Colon (tissue), 2 donors: ENCODE data around the gene ITPR2.
"Not testable (repeated sequence)": the region's sequence is repeated elsewhere in the genome, so short reads cannot be mapped to it uniquely, and the experiment has no call there.

Experiments used
- FAIRE-seq: peaks from 2 replicates; lab custom pipeline; 2012; peaks lifted over from hg19 to GRCh38; lab: Jason Lieb, UNC
- donor health status: control.
- donor health status: control.

Gene ITPR2

DNA sequence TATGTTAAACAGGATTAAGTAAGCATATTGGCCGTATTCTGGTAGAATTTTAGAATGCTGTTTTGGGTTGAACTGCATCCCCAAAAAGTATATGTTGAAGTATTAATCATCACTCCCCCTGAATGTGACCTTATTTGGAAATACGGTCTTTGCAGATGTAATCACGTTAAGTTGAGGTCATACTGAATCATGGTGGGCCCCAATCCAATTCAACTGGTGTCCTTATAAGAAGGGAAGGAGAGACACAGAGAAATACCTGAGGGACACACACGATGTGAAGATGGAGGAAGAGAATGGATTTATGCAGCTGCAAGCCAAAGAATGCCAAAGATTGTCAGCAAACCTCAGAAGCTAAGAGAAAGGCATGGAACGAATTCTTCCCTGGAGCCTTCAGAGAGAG lies 268.6 kb downstream of the ITPR2 start:
- FAIRE-seq, result no peak

DNA sequence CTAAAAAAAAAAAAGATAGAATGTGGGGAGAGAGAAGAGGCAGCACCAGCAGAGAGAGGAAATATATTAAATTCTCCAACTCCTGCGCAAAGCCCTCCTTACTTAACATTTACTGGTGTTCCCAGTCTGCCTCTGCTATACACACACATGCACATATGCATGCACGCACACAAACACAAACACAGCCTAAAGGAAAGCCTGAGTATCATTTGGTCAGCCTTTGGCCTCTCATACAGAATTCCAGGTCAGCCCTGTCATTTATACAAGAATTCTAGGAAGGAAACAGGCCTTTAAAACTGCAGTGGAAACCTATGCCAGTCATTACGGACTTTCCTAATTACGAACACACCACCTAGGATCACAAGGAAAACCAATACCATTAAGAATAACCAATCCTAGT lies 269.4 kb downstream of the ITPR2 start:
- no peak for FAIRE-seq

DNA sequence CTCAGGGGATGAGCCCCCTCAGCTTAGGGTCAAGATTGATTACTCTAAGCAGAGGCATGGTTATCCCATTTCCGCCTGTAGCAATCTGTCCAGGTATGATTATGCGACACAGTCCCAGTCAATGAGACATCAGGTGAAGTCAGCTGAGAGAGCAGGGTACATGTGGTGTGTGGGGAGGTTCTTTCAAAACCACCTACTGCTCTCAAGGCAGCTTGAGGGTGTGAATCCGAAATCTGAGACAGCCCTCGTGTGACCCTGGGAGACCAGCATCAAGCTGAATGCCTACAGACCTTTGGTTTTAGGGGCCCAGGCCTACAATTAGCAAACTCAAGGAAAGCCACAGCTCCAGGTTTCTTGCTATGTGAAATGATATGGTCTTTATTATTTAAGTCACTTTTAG lies 275.7 kb downstream of the ITPR2 start:
- no peak for FAIRE-seq

DNA sequence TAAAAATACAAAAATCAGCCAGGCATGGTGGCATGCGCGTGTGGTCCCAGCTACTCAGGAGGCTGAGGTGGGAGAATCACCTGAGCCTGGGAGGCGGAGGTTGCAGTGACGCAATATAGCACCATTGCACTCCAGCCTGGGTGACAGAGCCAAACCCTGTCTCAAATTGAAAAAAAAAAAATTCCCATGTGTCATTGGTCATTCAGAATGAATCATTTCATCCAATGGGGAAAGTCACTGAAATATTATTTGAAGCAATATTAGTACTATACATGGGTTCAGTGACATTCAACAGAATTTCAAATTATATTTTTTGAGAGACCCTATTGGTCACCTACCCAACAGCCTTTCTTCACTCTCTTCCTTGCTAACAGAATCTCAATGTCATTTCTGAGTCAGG lies 276.1 kb downstream of the ITPR2 start:
- no peak for FAIRE-seq

DNA sequence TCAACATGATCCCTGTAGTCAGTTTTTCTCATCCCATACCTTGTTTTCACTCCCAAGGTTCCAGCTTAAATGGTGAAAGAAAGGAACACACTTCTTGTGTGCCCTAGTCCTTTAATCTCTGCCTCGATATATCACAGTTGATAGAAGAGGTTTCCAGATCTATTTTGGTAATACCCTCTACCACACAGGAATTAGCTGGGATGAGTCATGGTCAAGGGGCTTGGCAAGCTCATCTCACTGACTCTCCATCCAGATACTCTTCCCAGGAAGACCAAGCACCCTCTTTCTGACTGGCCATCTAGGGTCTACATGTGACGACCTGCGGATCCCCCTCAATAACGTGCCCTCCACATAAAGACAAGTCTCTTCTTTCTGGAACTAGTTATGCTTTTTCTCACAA lies 277.9 kb downstream of the ITPR2 start:
- FAIRE-seq, result no peak

DNA sequence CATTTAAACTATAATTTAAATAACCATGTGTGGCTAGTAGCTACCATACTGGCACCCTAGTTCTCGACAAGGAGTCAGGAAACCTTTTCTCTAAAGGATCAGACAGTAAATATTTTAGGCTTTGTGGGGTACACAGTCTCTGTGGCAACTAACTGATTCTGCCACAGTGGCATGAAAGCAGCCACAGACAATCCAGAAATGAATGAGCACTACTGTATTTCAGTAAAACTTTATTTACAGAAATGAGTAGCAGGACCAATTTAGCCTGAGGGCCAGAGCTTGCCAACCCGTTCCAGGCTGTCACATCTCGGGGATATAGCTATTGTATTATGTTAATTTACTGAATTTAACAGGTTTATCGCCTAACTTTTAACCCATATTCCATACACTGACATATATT lies 278.7 kb downstream of the ITPR2 start:
- FAIRE-seq, result no peak

DNA sequence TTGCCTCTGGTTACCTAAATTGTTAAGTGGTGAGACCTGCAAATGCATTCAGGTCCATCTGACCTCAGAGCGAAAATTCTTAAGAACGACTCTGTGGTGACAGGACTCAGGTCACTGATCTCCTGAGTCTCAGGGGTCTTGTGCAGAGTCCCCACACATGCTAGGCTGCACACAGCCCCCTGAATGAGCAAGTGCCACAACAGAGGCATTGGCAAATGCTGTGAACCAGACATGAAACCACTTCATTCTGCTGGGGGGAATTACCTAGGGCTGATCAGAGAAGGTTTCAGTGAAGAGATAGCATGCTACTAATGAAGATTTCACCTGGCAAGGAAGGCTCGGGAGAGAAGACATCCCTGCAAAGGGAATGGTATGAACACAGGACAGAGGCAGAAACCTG lies 281.6 kb downstream of the ITPR2 start:
- FAIRE-seq, result no peak

DNA sequence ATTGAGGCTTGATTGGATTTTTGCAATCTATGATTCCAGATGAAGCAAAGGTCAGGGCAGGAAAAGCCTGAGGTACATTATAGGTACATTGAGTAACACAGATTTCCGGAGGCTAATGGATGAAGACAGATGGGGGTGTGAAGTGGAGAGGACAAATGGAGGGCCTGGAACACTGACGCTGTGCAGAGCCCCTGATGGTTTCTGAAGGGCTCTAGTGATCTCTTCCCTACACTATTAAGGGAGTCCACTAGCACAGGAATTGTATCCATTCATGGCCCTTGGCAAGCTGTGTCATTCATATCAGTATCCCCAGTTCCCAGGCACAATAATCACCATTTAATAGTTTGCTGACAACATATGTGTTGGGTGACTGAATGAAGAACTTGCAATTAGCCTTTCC lies 284.8 kb downstream of the ITPR2 start:
- FAIRE-seq, result no peak

DNA sequence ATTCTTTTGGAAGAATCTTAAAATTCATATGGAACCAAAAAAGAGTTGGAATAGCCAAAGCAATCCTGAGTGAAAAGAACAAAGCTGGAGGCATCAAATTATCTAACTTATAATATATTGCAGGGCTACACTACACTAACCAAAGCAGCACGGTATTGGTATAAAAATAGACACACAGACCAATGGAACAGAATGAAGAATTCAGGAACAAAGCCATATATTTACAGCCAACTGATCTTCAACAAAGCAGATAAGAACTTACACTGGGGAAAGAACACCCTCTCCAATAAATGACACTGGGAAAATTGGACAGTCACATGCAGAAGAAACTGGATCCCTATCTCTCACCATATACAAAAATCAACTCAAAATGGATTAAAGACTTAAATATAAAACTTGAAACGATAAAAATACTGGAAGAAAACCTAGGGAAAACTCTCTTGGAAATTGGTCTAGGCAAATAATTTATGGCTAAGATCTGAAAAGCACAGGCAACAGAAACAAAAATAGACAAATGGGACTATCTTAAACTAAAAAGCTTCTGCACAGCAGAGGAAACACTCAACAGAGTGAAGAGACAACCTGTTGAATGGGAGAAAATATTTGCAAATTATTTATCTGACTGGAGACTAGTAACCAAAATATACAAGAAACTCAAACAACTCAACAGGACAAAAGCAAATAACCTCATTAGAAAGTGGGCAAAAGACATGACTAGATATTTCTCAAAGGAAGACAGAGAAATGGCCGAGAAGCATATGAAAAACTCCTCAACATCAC lies 286.3 kb downstream of the ITPR2 start:
- no peak for FAIRE-seq

DNA sequence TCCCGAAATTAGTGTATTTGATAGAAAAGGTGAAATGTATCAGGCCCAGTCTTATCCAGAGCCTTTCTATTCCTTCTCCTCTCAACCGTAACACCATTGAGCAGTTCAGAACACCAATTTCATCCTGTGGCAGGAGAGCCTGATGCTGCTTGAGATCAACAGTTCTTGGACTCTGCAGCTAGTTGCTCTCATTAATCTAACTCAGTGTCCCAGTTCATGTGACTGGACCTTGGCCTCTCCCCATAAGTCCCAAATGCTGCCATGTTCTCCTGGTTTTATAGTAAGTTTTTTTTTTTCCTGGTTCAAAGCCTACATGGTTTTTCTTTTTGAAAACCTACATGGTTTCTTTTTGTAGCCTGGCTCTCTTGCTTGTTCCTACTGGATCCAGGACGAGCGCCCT lies 293.9 kb downstream of the ITPR2 start:
- no peak for FAIRE-seq

DNA sequence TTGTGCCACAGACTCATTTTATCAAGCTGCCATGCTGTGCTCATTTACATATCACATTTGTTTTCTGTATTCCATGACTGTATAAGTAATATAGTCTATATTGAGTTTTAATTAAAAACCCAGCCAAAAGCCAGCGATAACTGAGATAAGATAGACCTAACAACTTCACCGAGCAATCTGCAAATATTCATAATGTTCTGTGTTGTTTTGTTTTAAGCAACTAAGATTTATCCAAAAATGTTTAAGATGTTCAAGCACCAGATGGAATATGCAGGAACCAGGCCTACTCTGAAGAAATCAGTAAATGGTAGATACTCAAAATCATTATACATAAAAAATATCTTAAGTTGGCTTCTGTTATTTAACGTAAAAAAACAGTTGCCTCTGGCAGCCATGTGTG lies 295.3 kb downstream of the ITPR2 start:
- no peak for FAIRE-seq

DNA sequence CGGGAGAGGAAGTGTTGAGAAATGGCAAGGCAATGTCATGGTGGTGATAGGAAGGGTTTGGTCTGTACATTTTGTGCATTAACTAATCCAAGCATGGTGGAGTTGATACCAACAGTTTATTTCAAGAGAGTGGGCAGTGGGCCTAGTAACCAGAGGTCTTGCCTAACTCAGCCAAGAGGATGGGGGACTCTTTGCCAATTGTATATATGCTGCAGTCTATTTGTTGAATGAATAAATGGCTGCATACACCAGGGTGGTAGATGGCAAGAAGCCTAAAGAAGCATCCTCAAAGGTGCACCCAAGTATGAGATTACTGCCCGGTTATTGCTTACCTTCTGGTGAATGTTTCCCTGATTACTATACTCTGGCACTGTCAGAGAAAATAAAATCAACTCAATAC lies 295.9 kb downstream of the ITPR2 start:
- FAIRE-seq, result no peak

DNA sequence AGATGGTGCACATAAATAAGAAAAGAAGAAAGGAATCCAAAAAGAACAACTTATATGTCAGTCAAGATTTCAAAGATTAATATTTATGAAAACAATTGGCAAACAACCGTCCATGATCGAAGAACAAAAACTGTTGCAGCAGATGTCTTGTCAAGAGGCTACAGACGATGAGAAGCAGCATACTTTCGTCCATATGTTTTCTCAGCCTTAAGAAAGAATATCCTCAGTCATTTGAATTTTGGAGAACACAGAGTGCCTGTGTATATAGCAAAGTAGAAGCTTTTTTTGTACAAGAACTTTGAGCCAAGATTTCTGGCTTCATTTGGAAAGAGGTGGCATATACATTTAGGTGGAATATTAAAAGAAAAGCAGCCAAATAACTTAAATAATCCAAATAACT lies 297.2 kb downstream of the ITPR2 start:
- no peak for FAIRE-seq

DNA sequence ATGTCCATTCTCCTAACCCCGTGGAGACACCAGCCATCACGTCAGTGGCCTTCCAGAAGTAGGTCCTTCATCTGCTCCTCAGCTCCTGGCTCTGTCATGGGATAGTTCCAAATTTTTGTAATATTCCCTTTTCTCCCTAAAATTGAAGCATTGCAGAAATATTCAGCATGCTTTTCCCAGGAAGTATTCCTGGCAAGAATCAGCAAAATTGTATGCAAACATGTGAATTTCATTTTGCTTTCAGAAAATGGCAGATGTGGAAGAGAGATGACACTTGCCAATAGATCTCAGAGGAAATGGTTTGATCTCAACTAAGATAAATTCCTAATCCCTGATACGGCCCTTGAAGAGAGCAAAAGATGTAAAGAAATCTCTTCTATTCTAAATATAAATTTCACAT lies 298.9 kb downstream of the ITPR2 start:
- no peak for FAIRE-seq

DNA sequence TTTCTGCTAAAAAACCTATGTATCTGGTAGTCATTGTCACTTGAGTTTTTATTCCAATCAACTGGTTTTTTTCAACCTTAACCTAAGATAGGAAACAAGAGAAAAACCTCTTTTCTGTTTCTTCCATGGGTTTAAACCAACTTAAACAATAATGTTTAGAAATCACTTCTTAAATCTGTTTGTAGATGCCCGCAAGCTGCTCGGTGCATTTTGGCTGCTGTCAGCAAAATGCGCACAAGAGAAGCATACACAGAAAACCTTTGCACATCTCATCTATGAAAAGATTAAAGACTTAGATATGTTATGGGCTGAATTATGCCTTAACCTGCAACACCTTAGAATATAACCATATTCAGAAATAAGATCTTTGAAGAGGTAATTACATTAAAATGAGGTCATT lies 299.8 kb downstream of the ITPR2 start:
- no peak for FAIRE-seq

DNA sequence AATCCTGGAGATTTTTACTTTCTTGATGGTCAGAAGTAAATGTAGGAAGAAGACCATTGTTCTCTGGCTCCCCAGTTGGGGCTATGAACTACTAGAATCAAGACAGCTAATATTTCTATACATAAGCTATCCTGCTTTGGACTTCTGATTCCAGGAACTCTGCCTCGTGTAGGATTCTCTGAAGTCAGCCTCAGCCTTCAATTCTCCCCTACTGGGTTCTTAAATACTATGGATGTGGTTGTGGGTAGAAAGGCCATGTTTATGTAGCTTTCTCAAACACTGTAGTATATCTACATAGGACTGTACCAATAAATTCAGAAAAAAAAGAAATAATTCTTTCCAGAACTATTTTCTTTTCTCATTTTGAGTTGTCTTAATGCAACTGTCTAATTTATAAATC lies 302.5 kb downstream of the ITPR2 start:
- FAIRE-seq, result no peak

DNA sequence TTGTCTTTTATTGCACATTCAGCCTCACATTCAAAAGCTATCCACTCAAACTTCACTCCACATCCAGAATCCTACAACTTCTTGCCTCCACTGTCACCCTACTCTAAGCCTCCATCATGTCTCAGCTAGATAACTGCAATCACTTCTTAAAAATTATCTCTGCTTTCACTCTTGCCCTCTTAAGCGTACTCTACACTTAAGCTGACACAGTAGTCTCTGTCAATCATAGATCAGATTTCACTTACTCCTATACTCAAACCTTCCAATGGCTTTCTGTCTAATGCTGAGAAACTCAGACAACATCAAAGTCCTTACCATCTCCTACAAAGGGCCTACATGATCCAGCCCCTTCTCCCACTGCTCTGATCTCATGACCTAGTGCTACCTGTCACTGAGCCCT lies 304.1 kb downstream of the ITPR2 start:
- no peak for FAIRE-seq

DNA sequence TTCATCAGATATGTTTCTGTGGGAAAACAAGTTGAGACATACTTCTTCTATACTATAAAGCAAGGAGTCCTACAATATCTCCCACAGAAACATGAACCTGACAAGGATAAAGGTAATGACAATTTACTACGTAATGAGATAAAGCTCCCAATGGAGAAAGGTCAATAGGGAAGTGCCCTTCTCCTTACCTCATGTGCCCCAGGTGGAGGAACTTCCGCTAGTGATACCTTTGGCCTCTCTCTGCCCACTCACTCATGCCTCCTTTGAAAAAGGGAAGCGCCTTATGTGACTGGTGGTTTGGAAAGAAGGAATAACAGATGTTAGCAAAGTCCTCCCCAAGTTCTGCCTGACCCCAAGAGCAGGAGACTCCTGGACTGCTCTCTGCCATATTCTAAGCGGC lies 305.3 kb downstream of the ITPR2 start:
- FAIRE-seq, result no peak

DNA sequence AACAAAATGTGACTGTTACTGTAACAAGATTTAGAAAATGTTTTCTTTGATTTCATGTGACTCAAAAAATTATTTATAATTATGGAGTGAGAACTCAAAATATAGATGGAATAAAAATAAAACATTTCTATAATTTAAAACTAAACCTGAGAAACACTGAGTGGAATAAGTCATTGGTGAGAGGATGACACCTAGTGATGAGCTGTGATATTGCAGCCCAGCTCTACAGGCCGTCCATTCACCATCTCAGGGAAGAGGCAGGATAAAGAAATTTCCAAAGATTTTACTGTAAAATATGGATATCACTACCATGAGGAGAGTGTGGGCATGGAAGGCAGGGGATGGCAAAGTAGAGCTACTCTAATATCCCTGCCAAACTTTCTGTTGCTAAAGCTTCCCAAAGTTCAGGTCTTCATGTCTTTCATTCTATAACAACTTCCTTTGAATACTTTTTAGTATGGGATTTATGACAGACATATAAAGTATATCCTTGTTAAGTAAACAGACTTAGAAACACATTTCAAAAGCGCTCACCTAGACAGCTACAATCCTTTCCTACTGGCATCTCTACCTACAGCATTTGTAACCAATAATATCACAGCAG lies 308.0 kb downstream of the ITPR2 start:
- FAIRE-seq, result peak; percentile 69

DNA sequence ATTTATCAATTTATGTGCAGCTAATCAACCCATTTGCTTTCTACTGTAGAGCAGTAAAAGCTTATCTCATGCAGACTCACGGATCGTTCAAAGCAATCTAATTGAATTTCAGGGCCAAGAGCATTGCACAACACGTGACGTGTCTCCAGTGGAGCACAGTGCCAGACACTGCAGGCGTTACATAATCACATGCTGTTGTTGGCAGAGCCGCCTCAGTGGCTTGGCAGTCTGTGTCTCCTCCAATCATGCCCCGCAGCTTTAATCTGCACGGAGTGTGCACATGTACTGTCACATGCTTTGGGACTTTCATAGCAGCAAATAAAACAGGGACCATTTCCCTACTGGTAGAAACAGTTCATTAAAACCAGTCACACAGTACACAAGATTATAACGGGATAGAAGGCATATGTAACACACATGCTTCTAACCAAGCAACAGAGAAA lies 309.3 kb downstream of the ITPR2 start:
- FAIRE-seq, result no peak

DNA sequence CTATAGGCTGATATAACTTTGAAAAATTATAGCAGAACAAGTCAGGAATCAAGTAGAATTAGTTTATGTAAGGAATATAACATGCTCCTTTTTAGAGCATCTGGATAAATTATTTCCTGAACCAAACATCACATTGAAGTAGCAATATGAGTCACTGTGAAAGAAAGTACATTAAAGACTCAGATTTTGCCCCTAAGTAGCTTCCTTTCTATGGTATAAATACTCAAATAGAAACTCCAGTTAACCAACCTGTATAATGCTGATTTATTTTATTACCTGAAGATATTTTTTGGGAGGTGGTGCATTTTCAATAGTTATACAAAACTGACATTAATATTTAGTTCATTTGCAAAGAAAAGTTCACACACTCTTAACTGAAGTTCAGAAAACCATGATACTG lies 312.1 kb downstream of the ITPR2 start:
- no peak for FAIRE-seq

DNA sequence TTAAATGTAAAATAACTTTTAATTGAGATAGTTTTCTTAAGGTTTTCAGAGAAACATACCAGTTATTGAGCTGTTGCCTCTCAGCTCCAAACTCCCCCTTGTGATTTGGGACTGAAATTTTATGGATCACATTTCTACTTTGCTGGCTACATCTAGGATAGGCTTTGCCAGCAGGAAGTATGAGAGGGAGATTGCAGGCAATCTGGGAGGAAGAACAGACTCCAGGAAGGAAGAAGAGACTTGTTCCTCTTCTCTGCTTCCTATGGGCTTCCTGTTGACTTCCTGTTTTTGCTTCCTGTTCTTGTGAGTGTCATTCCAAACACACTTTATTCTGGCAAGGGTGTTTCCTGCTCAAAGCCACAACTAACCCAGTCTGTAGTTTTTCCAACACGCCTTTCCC lies 312.9 kb downstream of the ITPR2 start:
- FAIRE-seq, result no peak

DNA sequence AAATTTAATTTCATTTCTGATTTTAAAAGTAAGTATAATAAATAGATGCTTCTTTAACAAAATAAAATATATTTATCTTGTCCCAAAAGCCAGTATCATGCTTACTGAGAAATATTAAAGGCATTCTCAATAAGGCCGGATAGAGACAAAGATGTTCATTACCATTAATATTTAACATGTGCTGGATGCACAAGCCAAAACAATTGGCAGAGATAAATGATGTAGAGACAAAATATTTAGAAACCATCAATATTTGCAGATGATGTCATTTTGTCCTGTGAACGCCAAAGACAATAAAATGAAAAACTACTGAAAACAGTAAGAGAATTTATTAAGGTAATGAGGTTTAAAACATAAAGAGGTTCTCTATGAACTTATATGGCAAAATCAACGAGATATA lies 313.5 kb downstream of the ITPR2 start:
- no peak for FAIRE-seq

DNA sequence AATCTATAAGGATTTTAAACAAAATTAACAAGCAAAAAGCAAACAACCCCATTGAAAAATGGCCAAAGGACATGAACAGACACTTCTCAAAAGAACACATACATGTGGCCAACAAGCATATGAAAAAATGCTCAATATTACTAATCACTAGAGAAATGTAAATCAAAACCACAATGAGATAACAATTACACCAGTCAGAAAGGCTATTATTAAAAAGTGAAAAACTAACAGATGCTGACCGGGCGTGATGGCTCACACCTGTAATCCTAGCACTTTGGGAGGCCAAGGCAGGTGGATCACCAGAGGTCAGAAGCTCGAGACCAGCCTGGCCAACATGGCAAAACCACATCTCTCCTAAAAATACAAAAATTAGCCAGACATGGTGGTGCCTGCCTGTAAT lies 315.7 kb downstream of the ITPR2 start:
- not testable (repeated sequence) for FAIRE-seq
